ENCODE data around the gene ZNF418.

DNA sequence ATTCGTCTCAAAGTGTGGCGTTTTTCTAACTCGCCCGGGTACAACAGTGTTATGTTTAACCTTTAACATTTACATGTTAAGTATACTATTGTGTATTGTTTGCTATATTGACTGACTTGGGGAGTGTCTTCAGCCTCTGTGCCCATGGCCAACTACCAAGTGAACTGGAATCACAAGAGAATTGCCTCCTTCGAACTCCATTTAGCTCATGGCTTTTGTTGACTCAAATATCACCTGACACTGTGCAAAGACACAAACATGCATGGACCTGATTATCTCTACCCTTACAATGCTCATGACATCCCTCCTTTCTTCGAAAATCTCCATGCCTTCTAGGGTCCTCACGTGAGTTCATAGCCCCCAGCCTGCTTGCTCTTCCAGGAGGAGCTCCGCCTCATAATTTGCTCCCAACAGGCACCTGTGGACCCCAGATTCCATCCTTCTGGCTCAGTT, 47.1 kb downstream of the ZNF418 start:
- TF ChIP-seq, protein P1, sequence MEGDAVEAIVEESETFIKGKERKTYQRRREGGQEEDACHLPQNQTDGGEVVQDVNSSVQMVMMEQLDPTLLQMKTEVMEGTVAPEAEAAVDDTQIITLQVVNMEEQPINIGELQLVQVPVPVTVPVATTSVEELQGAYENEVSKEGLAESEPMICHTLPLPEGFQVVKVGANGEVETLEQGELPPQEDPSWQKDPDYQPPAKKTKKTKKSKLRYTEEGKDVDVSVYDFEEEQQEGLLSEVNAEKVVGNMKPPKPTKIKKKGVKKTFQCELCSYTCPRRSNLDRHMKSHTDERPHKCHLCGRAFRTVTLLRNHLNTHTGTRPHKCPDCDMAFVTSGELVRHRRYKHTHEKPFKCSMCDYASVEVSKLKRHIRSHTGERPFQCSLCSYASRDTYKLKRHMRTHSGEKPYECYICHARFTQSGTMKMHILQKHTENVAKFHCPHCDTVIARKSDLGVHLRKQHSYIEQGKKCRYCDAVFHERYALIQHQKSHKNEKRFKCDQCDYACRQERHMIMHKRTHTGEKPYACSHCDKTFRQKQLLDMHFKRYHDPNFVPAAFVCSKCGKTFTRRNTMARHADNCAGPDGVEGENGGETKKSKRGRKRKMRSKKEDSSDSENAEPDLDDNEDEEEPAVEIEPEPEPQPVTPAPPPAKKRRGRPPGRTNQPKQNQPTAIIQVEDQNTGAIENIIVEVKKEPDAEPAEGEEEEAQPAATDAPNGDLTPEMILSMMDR (IDR thresholded peaks at IDR 0.05): no peak
- TF ChIP-seq POLR2A (IDR thresholded peaks at IDR 0.05): no peak
- no peak for TF ChIP-seq POLR2AphosphoS5 (IDR thresholded peaks at IDR 0.05)
- TF ChIP-seq EP300 (IDR thresholded peaks at IDR 0.05): no peak
